Mesendoderm (in vitro differentiated cells): ENCODE results near the gene RASGEF1B. TPM values are rescaled to one million over a fixed set of nuclear protein-coding genes. Genes with fewer than 3 reads are reported as not detected.

Experiments
- DNase-seq: peaks from one replicate; pipeline ENCODE4 v3.0.0; 2013
- H2AK5ac ChIP-seq: 2 replicates; pipeline ENCODE4 v1.6.1; 2013; ENCODE audit warnings: low read length, inconsistent platforms
- H2BK120ac ChIP-seq: 2 replicates; pipeline ENCODE4 v1.6.1; 2013; ENCODE audit warnings: low read depth, mild to moderate bottlenecking, low read length, moderate library complexity, mixed read lengths
- H2BK15ac ChIP-seq: replicated peaks from 2 replicates; pipeline ENCODE4 v1.6.1; 2013; ENCODE audit warnings: low read depth, mild to moderate bottlenecking, moderate library complexity
- H2BK5ac ChIP-seq: 2 replicates; pipeline ENCODE4 v1.6.1; 2013; ENCODE audit warnings: low read length, inconsistent platforms
- H3K18ac ChIP-seq: 2 replicates; pipeline ENCODE4 v1.6.1; 2013; ENCODE audit warnings: mild to moderate bottlenecking, low read length, mixed read lengths
- H3K23ac ChIP-seq: one replicate; pipeline ENCODE4 v1.6.1; 2013; ENCODE audit warnings: low read length
- H3K27ac ChIP-seq: 2 replicates; pipeline ENCODE4 v1.5.1; 2013; ENCODE audit warnings: low read depth, mild to moderate bottlenecking, inconsistent platforms, low read length, moderate library complexity
- H3K27me3 ChIP-seq: 2 replicates; pipeline ENCODE4 v1.6.1; 2013; ENCODE audit warnings: low read length, control low read depth, mild to moderate bottlenecking, inconsistent platforms; ENCODE audit not compliant: insufficient read depth, poor library complexity
- H3K36me3 ChIP-seq: 2 replicates; pipeline ENCODE4 v1.6.1; 2013; ENCODE audit warnings: low read length, inconsistent platforms; ENCODE audit not compliant: control insufficient read depth, insufficient read depth
- H3K4ac ChIP-seq: one replicate; pipeline ENCODE4 v1.6.1; 2013; ENCODE audit warnings: low read depth, mild to moderate bottlenecking, low read length, moderate library complexity
- H3K4me1 ChIP-seq: 2 replicates; pipeline ENCODE4 v1.6.1; 2013; ENCODE audit warnings: low read depth, low read length, inconsistent platforms; ENCODE audit not compliant: control insufficient read depth
- H3K4me2 ChIP-seq: 2 replicates; pipeline ENCODE4 v1.6.1; 2013; ENCODE audit warnings: low read length
- H3K4me3 ChIP-seq: 2 replicates; pipeline ENCODE4 v1.5.1; 2013; ENCODE audit warnings: mild to moderate bottlenecking, low read length
- H3K56ac ChIP-seq: one replicate; pipeline ENCODE4 v1.6.1; 2013; ENCODE audit warnings: low read length
- H3K79me1 ChIP-seq: 2 replicates; pipeline ENCODE4 v1.6.1; 2013; ENCODE audit warnings: low read length, inconsistent platforms
- H3K79me2 ChIP-seq: 2 replicates; pipeline ENCODE4 v1.6.1; 2013; ENCODE audit warnings: mild to moderate bottlenecking, low read length; ENCODE audit not compliant: control insufficient read depth, insufficient read depth
- H3K9ac ChIP-seq: 2 replicates; pipeline ENCODE4 v1.6.1; 2013; ENCODE audit warnings: low read length, inconsistent platforms
- H4K5ac ChIP-seq: one replicate; pipeline ENCODE4 v1.6.1; 2013; ENCODE audit warnings: low read length
- H4K8ac ChIP-seq: one replicate; pipeline ENCODE4 v1.6.1; 2013; ENCODE audit warnings: low read depth, mild to moderate bottlenecking, control low read depth, low read length, moderate library complexity
- whole genome bisulfite sequencing: extraction: QIAGEN DNeasy Blood & Tissue Kit; methylation state at CpG from one replicate; pipeline ENCODE4 v1.1.7; 2013; ENCODE audit warnings: low lambda C conversion rate, missing lambda C conversion rate; ENCODE audit not compliant: insufficient coverage; ENCODE audit errors: extremely low coverage; 5-methylcytosine and 5-hydroxymethylcytosine counted together
- polyA plus RNA-seq, 2 experiments: library from polyadenylated mRNA; stranded (reverse); fragments of 200-250 nt; gene quantifications; one replicate each; pipeline ENCODE4 v1.2.3, GENCODE V29; 2013

Gene RASGEF1B
- 20.7 TPM for polyA plus RNA-seq (2013, experiment 1 of 2)
- polyA plus RNA-seq (2013, experiment 2 of 2): 20.8 TPM

DNA sequence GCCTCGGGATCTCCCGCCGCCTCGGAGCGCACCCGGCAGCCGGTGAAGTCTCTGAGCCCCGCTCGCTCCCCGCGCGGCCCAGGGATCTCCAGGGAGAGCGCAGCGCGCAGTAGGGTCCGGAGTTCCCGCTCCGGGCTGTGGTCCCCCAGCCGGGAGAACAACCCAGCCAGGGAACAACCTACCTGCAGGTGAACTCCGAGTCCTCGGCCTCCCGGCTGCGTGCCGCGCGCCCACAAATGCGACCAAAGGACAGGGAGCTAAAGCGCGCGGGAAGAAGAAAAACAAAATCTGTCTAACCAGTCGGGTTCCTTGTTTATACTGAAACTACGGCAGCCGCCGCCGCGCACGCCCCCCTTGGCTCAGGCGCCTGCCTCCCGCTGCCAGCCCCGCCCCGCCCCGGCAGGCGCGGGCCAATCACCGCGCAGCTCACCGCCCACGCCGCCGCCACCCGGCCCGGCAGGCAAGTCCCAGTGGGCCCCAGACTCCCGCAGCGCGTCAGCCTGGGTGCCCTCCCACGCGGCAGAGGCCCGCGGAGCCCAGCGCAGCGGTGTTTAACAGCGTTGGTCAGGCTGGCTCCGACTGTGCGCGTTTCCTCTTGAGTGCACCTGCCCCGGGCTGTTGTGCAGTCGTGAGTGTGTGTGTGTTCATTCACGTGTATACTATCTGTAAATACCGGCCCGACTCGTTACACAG, at the start of gene RASGEF1B:
TSS of gene RASGEF1B (minus strand) at position 320 of the 693 bp plus-strand sequence. CDS start 12,399 bp downstream, outside the sequence.
- Histone ChIP-seq H3K79me1 (no peaks in the 10 kb centered on the region), H3K4ac (peak within 1 kb of the TSS; percentile 72), H3K36me3 (no peaks in the 10 kb centered on the region), H2AK5ac (peak within 1 kb of the TSS; percentile 6), H3K56ac (peak within 1 kb of the TSS; percentile 70), H3K23ac (no peak within 1 kb of the TSS), H4K8ac (no peak within 1 kb of the TSS), H3K18ac (peak within 1 kb of the TSS; percentile 85), H3K4me1 (peaks cover 2% of the 10 kb centered on the region), H3K4me3 (peak within 1 kb of the TSS; percentile 83), H3K79me2 (peaks cover 26% of the 10 kb centered on the region), H2BK15ac (peak within 1 kb of the TSS; percentile 25), H3K9ac (peak within 1 kb of the TSS; percentile 75), H3K27me3 (no peaks in the 10 kb centered on the region), H4K5ac (no peak within 1 kb of the TSS), H3K27ac (peak within 1 kb of the TSS; percentile 81), H2BK5ac (no peak within 1 kb of the TSS), H3K4me2 (peak within 1 kb of the TSS; percentile 77), H2BK120ac (peak within 1 kb of the TSS; percentile 52)
- WGBS: no CpG with 5 or more reads among the region's 71 CpGs
- DNase-seq: peak; percentile 84

DNA sequence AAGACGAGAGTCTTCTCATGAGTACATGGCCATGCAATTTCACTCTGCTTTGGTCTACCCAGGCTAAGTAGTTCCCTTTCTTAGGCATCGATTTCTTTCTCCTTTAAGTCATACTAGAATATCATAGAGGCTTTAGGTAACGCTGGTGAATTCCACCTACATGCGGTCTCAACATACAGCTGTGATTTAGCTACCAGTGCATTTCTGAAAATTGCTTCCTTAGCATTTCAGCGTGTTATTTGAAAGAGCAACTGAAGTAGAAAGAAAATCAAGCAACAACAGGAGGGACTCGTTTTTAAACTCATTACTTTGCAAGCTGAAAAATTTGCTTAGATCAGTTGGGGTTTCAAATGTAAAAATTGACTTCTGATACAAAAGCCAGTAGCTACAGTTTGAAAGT, 48.1 kb upstream of the RASGEF1B start:
- no peak overlapping the region for H3K23ac ChIP-seq
- no peak overlapping the region for H4K8ac ChIP-seq
- no CpG with 5 or more reads among the region's 6 CpGs for WGBS
- H3K4ac ChIP-seq: no peak overlapping the region
- no peaks in the 10 kb centered on the region for H3K36me3 ChIP-seq
- H3K27me3 ChIP-seq: no peaks in the 10 kb centered on the region
- H3K27ac ChIP-seq: no peak overlapping the region
- H3K4me1 ChIP-seq: no peaks in the 10 kb centered on the region
- no peak overlapping the region for H2BK120ac ChIP-seq
- DNase-seq: no peak
- no peaks in the 10 kb centered on the region for H3K79me2 ChIP-seq
- no peak overlapping the region for H3K9ac ChIP-seq
- H3K4me3 ChIP-seq: no peak overlapping the region
- H3K4me2 ChIP-seq: no peak overlapping the region
- no peak overlapping the region for H2AK5ac ChIP-seq
- H3K79me1 ChIP-seq: no peaks in the 10 kb centered on the region
- H4K5ac ChIP-seq: no peak overlapping the region
- no peak overlapping the region for H3K56ac ChIP-seq
- no peak overlapping the region for H2BK15ac ChIP-seq
- no peak overlapping the region for H3K18ac ChIP-seq
- no peak overlapping the region for H2BK5ac ChIP-seq

DNA sequence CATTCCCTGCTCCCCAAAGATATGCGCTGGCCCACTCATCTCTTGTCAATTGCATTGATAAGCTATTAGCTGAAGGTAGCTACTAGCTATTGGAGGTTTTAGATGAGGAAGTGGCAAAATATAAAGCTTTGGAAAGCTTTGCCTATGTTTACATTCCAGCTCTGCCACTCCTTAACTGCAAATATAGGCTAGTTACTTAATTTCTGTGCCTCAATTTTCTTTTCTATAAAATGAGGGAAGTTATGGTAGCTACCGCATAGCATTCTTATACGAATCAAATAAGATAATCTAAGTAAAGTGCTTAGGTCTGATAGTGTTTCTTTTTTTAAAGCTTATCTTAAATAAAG, 47.7 kb upstream of the RASGEF1B start:
- Histone ChIP-seq H3K27ac (no peak overlapping the region), H3K4me3 (no peak overlapping the region), H3K79me2 (no peaks in the 10 kb centered on the region), H3K79me1 (no peaks in the 10 kb centered on the region), H2BK120ac (peak overlapping the region; percentile 23), H3K9ac (no peak overlapping the region), H3K36me3 (no peaks in the 10 kb centered on the region), H4K5ac (no peak overlapping the region), H3K4ac (no peak overlapping the region), H4K8ac (no peak overlapping the region), H2BK5ac (no peak overlapping the region), H2BK15ac (no peak overlapping the region), H3K27me3 (no peaks in the 10 kb centered on the region), H3K4me1 (no peaks in the 10 kb centered on the region), H3K4me2 (no peak overlapping the region), H3K18ac (peak overlapping the region; percentile 64), H3K56ac (no peak overlapping the region), H3K23ac (no peak overlapping the region), H2AK5ac (no peak overlapping the region)
- no CpG with 5 or more reads among the region's 3 CpGs for WGBS
- no peak for DNase-seq

DNA sequence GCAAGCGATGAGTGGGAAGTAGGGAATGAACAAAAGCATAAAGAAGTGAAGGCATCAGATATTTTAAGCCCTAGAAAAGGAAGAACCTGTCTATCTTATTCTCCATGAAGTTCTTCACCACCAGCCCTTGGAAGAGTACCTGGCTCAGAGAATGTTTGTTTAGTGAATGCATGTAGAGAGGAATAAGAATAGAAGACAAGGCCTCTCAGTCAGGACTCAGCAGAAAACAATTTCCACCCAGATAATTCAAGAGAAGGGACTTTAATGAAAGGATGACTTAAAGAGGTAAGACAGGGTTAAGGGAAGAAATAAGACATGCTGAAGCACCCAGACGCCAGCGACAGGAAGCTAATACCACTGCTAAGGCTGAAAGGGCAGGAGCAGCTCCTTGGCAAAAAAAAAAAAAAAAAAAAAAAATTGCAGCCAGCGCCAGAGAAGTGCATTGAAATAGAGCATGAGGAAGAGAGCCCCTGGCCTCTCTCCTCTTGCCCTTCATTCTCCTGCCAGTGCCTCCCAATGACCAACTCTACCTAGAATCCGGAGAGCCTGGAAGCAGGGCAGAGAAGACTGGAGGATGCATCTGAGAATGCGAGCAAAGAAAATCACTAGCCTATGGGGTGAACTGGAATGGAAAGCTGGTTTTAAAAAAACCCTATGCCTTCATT, 47.2 kb upstream of the RASGEF1B start:
- Histone ChIP-seq H3K23ac (no peak overlapping the region), H3K27ac (no peak overlapping the region), H3K9ac (no peak overlapping the region), H2AK5ac (no peak overlapping the region), H3K4me1 (no peaks in the 10 kb centered on the region), H3K4me3 (no peak overlapping the region), H2BK15ac (no peak overlapping the region), H2BK120ac (peak overlapping the region; percentile 23), H3K18ac (peak overlapping the region; percentile 64), H3K36me3 (no peaks in the 10 kb centered on the region), H3K4me2 (no peak overlapping the region), H4K8ac (no peak overlapping the region), H3K56ac (no peak overlapping the region), H2BK5ac (no peak overlapping the region), H3K79me1 (no peaks in the 10 kb centered on the region), H3K79me2 (no peaks in the 10 kb centered on the region), H3K4ac (no peak overlapping the region), H3K27me3 (no peaks in the 10 kb centered on the region), H4K5ac (no peak overlapping the region)
- no peak for DNase-seq
- WGBS: no CpG with 5 or more reads among the region's 6 CpGs

DNA sequence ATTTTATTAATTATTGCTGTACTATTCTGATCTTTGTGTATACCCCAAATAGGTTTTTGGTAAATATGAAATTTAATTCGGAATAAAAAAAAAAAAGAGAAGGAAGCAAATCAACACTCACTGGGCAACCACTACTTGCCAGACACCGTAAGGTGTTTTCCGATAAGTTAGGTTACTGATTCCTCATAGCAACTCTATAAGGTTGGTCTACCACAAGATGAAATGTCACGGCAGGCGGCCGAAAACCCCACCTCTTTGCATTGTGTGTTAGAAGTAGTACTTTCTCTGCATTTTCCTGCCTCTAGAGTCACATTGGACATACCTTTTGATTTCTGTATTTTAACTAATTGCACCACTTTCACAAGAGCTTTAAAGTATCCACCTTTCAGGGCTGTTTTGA, 44.5 kb upstream of the RASGEF1B start:
- Histone ChIP-seq H3K4me2 (no peak overlapping the region), H3K4me1 (peaks cover 2% of the 10 kb centered on the region), H3K27ac (no peak overlapping the region), H2BK5ac (no peak overlapping the region), H3K4ac (no peak overlapping the region), H3K56ac (no peak overlapping the region), H3K36me3 (no peaks in the 10 kb centered on the region), H3K9ac (no peak overlapping the region), H3K27me3 (no peaks in the 10 kb centered on the region), H3K4me3 (no peak overlapping the region), H4K5ac (no peak overlapping the region), H4K8ac (no peak overlapping the region), H2AK5ac (no peak overlapping the region), H3K23ac (no peak overlapping the region), H2BK120ac (no peak overlapping the region), H3K79me2 (no peaks in the 10 kb centered on the region), H2BK15ac (no peak overlapping the region), H3K79me1 (no peaks in the 10 kb centered on the region), H3K18ac (no peak overlapping the region)
- no CpG with 5 or more reads among the region's 6 CpGs for WGBS
- no peak for DNase-seq
